ENCODE data around the gene ARMC12. TPM values are rescaled to one million over a fixed set of nuclear protein-coding genes. Genes with fewer than 3 reads are reported as not detected.

ARMC12 gene
- total and polyA plus RNA-seq, 10 of the 15 experiments (the other 5 are each of a cell fraction or from before 2014, with no cell fraction given), result 0.10 to 1.6 (median 0.62) TPM

GRCh38 chr6:35729722-35730121, 7.1 kb upstream of the ARMC12 start:
- in situ Hi-C loops (cut with MboI) (no loop called here), intact Hi-C loops (cut with micrococcal nuclease; ENCODE audit: unreplicated experiment) (loop anchor here (5.0 to 10.0 kb wide), 2 partner anchors 385 to 432 kb away; partner anchors contain the start of genes DEF6 and PPARD)
- no TSS peak for BruUV-seq (replicated peaks)
- H3K36me3 ChIP-seq (ENCODE audit: control insufficient read depth in 2 of 2, insufficient read depth in 2 of 2, low read length in 1 of 2), result no peaks in the 10 kb centered on the region
- ChIA-PET POLR2A (interaction anchor here (0.6 to 2.1 kb wide), 5 partner anchors 10 to 61 kb away, joined by 3 to 11 read pairs (median 3); partner anchors contain the start of gene FKBP5), SMC1A (ENCODE audit: uncharacterized antibody, unreplicated experiment) (interaction anchor here (0.7 to 3.6 kb wide), 7 partner anchors 10 to 189 kb away, joined by 3 to 21 read pairs (median 4); no protein-coding TSS in a partner anchor), CTCF (interaction anchor here (0.6 to 2.7 kb wide), 4 partner anchors 43 to 148 kb away, joined by 3 to 10 read pairs (median 4); no protein-coding TSS in a partner anchor), RAD21 (ENCODE audit: unreplicated experiment) (interaction anchor here (5.6 kb wide), 1 partner anchor 11 kb away, joined by 36 read pairs; no protein-coding TSS in a partner anchor)
- no peak overlapping the region; the same call in 1 of the 2 replicates for H2AFZ ChIP-seq (ENCODE audit: control insufficient read depth, low read depth, low read length)
- DNase-seq (ENCODE audit: low read depth, low spot score) (no peak), ATAC-seq (no peak), FAIRE-seq (no peak)
- WGBS (ENCODE audit: insufficient coverage, insufficient replicate concordance, low lambda C conversion rate, missing lambda C conversion rate), result 81% methylated on average over 2 of the region's 2 CpGs
- TF ChIP-seq KAT2A (conservative IDR thresholded peaks at IDR 0.05; ENCODE audit: control insufficient read depth, low read depth, low read length) (no peak), SMC3 (IDR thresholded peaks at IDR 0.05; ENCODE audit: borderline replicate concordance, low read length) (no peak), HSF1 (IDR thresholded peaks at IDR 0.05; ENCODE audit: low read depth, low read length) (no peak), SREBF2 (IDR thresholded peaks at IDR 0.05; ENCODE audit: low read length) (no peak), NFYA (IDR thresholded peaks at IDR 0.05; ENCODE audit: borderline replicate concordance, low read depth, low read length) (no peak)
- no peak overlapping the region for H3K27ac ChIP-seq (ENCODE audit: control insufficient read depth, insufficient read depth)
- H3K4me1 ChIP-seq (ENCODE audit: control insufficient read depth, insufficient read depth, low read length), result peaks cover 58% of the 10 kb centered on the region
- H4K20me1 ChIP-seq (ENCODE audit: control insufficient read depth, insufficient read depth), result no peaks in the 10 kb centered on the region
- no peaks in the 10 kb centered on the region for H3K9me3 ChIP-seq (replicated peaks; ENCODE audit: control insufficient read depth, insufficient read depth, low read length)
- no peaks in the 10 kb centered on the region for H3K27me3 ChIP-seq (replicated peaks in 1 of 2; ENCODE audit: control insufficient read depth in 2 of 2, insufficient read depth in 2 of 2, low read length in 1 of 2)
- H3K4me3 ChIP-seq, result no peak overlapping the region
- H3K4me2 ChIP-seq (ENCODE audit: control insufficient read depth, insufficient read depth), result no peak overlapping the region; the same call in 1 of the 2 replicates
- no peaks in the 10 kb centered on the region; the same call in 1 of the 2 replicates for H3K79me2 ChIP-seq (ENCODE audit: control insufficient read depth, insufficient read depth, low read length)
- H3K9ac ChIP-seq (ENCODE audit: control insufficient read depth, insufficient read depth, low read length), result no peak overlapping the region

Data from GM12878 (cell line).